IMR-90 (cell line): Measurements from ENCODE around the gene MLYCD. TPM values are rescaled to one million over a fixed set of nuclear protein-coding genes. Genes with fewer than 3 reads are reported as not detected.
A peak's percentile ranks its signal among the peaks of the same experiment; 100 is the strongest.

ENCODE experiments used
- ATAC-seq: fragments of 200-7000 bp; cut with Tn5 transposase; 2 replicates; pipeline ENCODE4 v1.9.1; 2020; ENCODE audit warnings: low read depth, mild to moderate bottlenecking, moderate library complexity
- BruUV-seq: library from RNA; stranded (reverse); fragments of 400-500 nt; replicated peaks from 2 replicates; lab custom pipeline; 2021; lab: Mats Ljungman, UMichigan
- CTCF ChIA-PET: fragments of 300-600 bp; formaldehyde crosslinking; extraction: SDS; loops from one replicate; lab custom pipeline; 2021; ENCODE audit warnings: antibody characterized with exemption; lab: Yijun Ruan, JAX
- POLR2A ChIA-PET: fragments of 300-600 bp; sonication (Branson Sonifier 250); formaldehyde crosslinking; loops from one replicate; lab custom pipeline; 2022; ENCODE audit warnings: antibody characterized with exemption; ENCODE audit not compliant: unreplicated experiment; lab: Charles Lee
- DNase-seq: peaks from one replicate; pipeline ENCODE4 v3.0.0; 2013
- H2AFZ ChIP-seq: replicated peaks from 2 replicates; pipeline ENCODE3; 2013; ENCODE audit warnings: low read length, mild to moderate bottlenecking; ENCODE audit not compliant: poor library complexity
- H2AK5ac ChIP-seq: 2 replicates; pipeline ENCODE4 v1.6.1; 2013; ENCODE audit warnings: low read depth, low read length, inconsistent platforms
- H2AK9ac ChIP-seq: replicated peaks from 2 replicates; pipeline ENCODE3; 2013; ENCODE audit warnings: mild to moderate bottlenecking, low read depth, low read length, moderate library complexity; ENCODE audit not compliant: poor library complexity
- H2BK120ac ChIP-seq: 2 replicates; pipeline ENCODE4 v1.6.1; 2013; ENCODE audit warnings: low read depth, low read length, inconsistent platforms
- H2BK15ac ChIP-seq: 3 replicates; pipeline ENCODE4 v1.6.1; 2013; ENCODE audit warnings: low read depth, low read length, inconsistent platforms
- H2BK20ac ChIP-seq: 2 replicates; pipeline ENCODE4 v1.6.1; 2013; ENCODE audit warnings: low read depth, mild to moderate bottlenecking, inconsistent platforms, low read length, moderate library complexity
- H2BK5ac ChIP-seq: 2 replicates; pipeline ENCODE4 v1.6.1; 2013; ENCODE audit warnings: mild to moderate bottlenecking, low read depth, low read length, inconsistent platforms; ENCODE audit not compliant: poor library complexity, severe bottlenecking
- H3K14ac ChIP-seq: replicated peaks from 2 replicates; pipeline ENCODE4 v1.6.1; 2013; ENCODE audit warnings: low read depth, low read length, inconsistent platforms
- H3K18ac ChIP-seq: 2 replicates; pipeline ENCODE4 v1.6.1; 2013; ENCODE audit warnings: low read depth, low read length, control low read depth
- H3K23ac ChIP-seq: 2 replicates; pipeline ENCODE4 v1.6.1; 2013; ENCODE audit warnings: low read depth, low read length, inconsistent platforms
- H3K27ac ChIP-seq: 2 replicates; pipeline ENCODE4 v1.5.1; 2013; ENCODE audit warnings: mild to moderate bottlenecking, control low read depth, low read length; ENCODE audit not compliant: insufficient read depth
- H3K27me3 ChIP-seq: 2 replicates; pipeline ENCODE4 v1.6.1; 2013; ENCODE audit warnings: low read length; ENCODE audit not compliant: control insufficient read depth, insufficient read depth
- H3K36me3 ChIP-seq: 2 replicates; pipeline ENCODE4 v1.6.1; 2013; ENCODE audit warnings: low read length, mixed read lengths; ENCODE audit not compliant: control insufficient read depth, insufficient read depth
- H3K4ac ChIP-seq: 2 replicates; pipeline ENCODE4 v1.6.1; 2013; ENCODE audit warnings: low read depth, low read length, inconsistent platforms
- H3K4me1 ChIP-seq: 2 replicates; pipeline ENCODE4 v1.6.1; 2013; ENCODE audit warnings: low read length, mixed read lengths; ENCODE audit not compliant: control insufficient read depth, insufficient read depth
- H3K4me2 ChIP-seq: 2 replicates; pipeline ENCODE4 v1.6.1; 2013; ENCODE audit warnings: low read depth, mild to moderate bottlenecking, control low read depth, low read length, moderate library complexity
- H3K4me3 ChIP-seq: 2 replicates; pipeline ENCODE4 v1.5.1; 2013; ENCODE audit warnings: low read depth, mild to moderate bottlenecking, control low read depth, low read length, moderate library complexity; ENCODE audit not compliant: insufficient read depth
- H3K56ac ChIP-seq: 2 replicates; pipeline ENCODE4 v1.6.1; 2013; ENCODE audit warnings: low read length, inconsistent platforms; ENCODE audit not compliant: insufficient read depth; ENCODE audit errors: extremely low read depth
- H3K79me1 ChIP-seq, 2 experiments: 2 replicates each; pipeline ENCODE4 v1.6.1; 2013; ENCODE audit warnings: low read length in 2 of 2, inconsistent platforms in 1 of 2, low read depth in 1 of 2
- H3K9ac ChIP-seq: 2 replicates; pipeline ENCODE4 v1.6.1; 2013; ENCODE audit warnings: low read depth, low read length, control low read depth
- H3K9me1 ChIP-seq: 2 replicates; pipeline ENCODE4 v1.6.1; 2013; ENCODE audit warnings: low read length, inconsistent platforms; ENCODE audit not compliant: insufficient read depth
- H3K9me3 ChIP-seq: 2 replicates; pipeline ENCODE4 v1.6.1; 2013; ENCODE audit warnings: low read length; ENCODE audit not compliant: control insufficient read depth, insufficient read depth
- H4K20me1 ChIP-seq: 2 replicates; pipeline ENCODE4 v1.6.1; 2013; ENCODE audit warnings: low read length, inconsistent platforms; ENCODE audit not compliant: insufficient read depth
- H4K5ac ChIP-seq: 2 replicates; pipeline ENCODE4 v1.6.1; 2013; ENCODE audit warnings: mild to moderate bottlenecking, low read depth, low read length, control low read depth
- H4K8ac ChIP-seq, 2 experiments: 2 replicates each; pipeline ENCODE4 v1.6.1; 2013; ENCODE audit warnings: low read depth in 2 of 2, low read length in 2 of 2, control low read depth in 1 of 2, inconsistent platforms in 1 of 2
- H4K91ac ChIP-seq: 2 replicates; pipeline ENCODE4 v1.6.1; 2013; ENCODE audit warnings: low read depth, low read length, inconsistent platforms; ENCODE audit not compliant: insufficient read depth
- BHLHE40 ChIP-seq: fragments of 150-350 bp; IDR thresholded peaks from 2 replicates; pipeline ENCODE4 v1.6.1; 2016; ENCODE audit warnings: mild to moderate bottlenecking, low read depth, low read length
- CEBPB ChIP-seq: IDR thresholded peaks from 2 replicates; pipeline ENCODE4 v1.6.1; 2012; ENCODE audit warnings: low read depth, low read length, improper control_type of control experiment
- CHD1 ChIP-seq: IDR thresholded peaks from 2 replicates; pipeline ENCODE4 v1.6.1; 2012; ENCODE audit warnings: low read depth, low read length, improper control_type of control experiment
- FOS ChIP-seq: fragments of 150-350 bp; IDR thresholded peaks from 2 replicates; pipeline ENCODE4 v1.6.1; 2016; ENCODE audit warnings: low read depth, low read length
- MAFK ChIP-seq: IDR thresholded peaks from 2 replicates; pipeline ENCODE4 v1.6.1; 2012; ENCODE audit warnings: low read depth, low read length, improper control_type of control experiment
- MAZ ChIP-seq: IDR thresholded peaks from 2 replicates; pipeline ENCODE4 v1.6.1; 2012; ENCODE audit warnings: low read depth, mild to moderate bottlenecking, low read length, improper control_type of control experiment, moderate library complexity, borderline replicate concordance
- MXI1 ChIP-seq: IDR thresholded peaks from 2 replicates; pipeline ENCODE4 v1.6.1; 2012; ENCODE audit warnings: low read depth, mild to moderate bottlenecking, low read length, moderate library complexity, borderline replicate concordance
- NFE2L2 ChIP-seq: fragments of 150-350 bp; IDR thresholded peaks from 2 replicates; pipeline ENCODE4 v1.6.1; 2016; ENCODE audit warnings: low read depth, mild to moderate bottlenecking, low read length
- POLR2A ChIP-seq: IDR thresholded peaks from 2 replicates; pipeline ENCODE4 v1.6.1; 2012; ENCODE audit warnings: mild to moderate bottlenecking, low read depth, low read length
- RCOR1 ChIP-seq: IDR thresholded peaks from 2 replicates; pipeline ENCODE4 v1.6.1; 2012; ENCODE audit warnings: mild to moderate bottlenecking, low read length, improper control_type of control experiment; ENCODE audit not compliant: insufficient replicate concordance
- RFX5 ChIP-seq: IDR thresholded peaks from 2 replicates; pipeline ENCODE4 v1.8.0; 2012; ENCODE audit warnings: low read depth, mild to moderate bottlenecking, low read length, moderate library complexity
- SMC3 ChIP-seq: fragments of 150-350 bp; IDR thresholded peaks from 2 replicates; pipeline ENCODE4 v1.6.1; 2016; ENCODE audit warnings: low read depth, mild to moderate bottlenecking, antibody characterized with exemption, low read length, moderate library complexity
- WGBS, 2 experiments: methylation state at CpG; one replicate each; pipeline versions ENCODE4 v1.1.5 to v1.1.7; 2013; ENCODE audit warnings: missing lambda C conversion rate in 2 of 2; ENCODE audit not compliant: insufficient read length in 1 of 2; ENCODE audit errors: extremely low coverage in 2 of 2; 5-methylcytosine and 5-hydroxymethylcytosine counted together
- dilution Hi-C: fragments of 300-500 bp; cut with HindIII; formaldehyde crosslinking; loops from one replicate; pipeline ENCODE4 v1.14.3; 2018; ENCODE audit warnings: low sequenced_read_pairs; ENCODE audit not compliant: unreplicated experiment
- in situ Hi-C: fragments of 300-500 bp; cut with MboI; formaldehyde crosslinking; loops from 3 replicates; pipeline ENCODE4 v1.14.3; 2019; ENCODE audit warnings: low sequenced_read_pairs, inconsistent platforms, mixed read lengths
- intact Hi-C: fragments of 100-400 bp; cut with micrococcal nuclease; formaldehyde crosslinking; loops from 2 replicates; pipeline ENCODE4 v1.10.0; 2022
- polyA plus RNA-seq, 3 experiments: library from polyadenylated mRNA; depleted of rRNA; stranded (reverse); fragments of >200 nt; gene quantifications; 2 replicates each; pipeline ENCODE4 v1.2.3, GENCODE V29; 2012; ENCODE audit warnings: low replicate concordance in 1 of 3
- total RNA-seq: library from RNA; depleted of rRNA; stranded (reverse); fragments of >200 nt; gene quantifications from 2 replicates; pipeline ENCODE4 v1.2.3, GENCODE V29; 2012
- TF ChIP-seq, protein P1 (sequence below): fragments of 150-350 bp; IDR thresholded peaks from 2 replicates; pipeline ENCODE4 v1.6.1; 2016; ENCODE audit warnings: low read depth, mild to moderate bottlenecking, low read length, moderate library complexity, borderline replicate concordance
- TF ChIP-seq, protein P2 (sequence below): conservative IDR thresholded peaks from 2 replicates; pipeline ENCODE4 v1.5.1; 2012; ENCODE audit warnings: mild to moderate bottlenecking, low read depth, low read length, improper control_type of control experiment

Gene MLYCD
- total and polyA plus RNA-seq, 2 of the 4 experiments (the other 2 are of a cell fraction): 1.9 to 2.7 TPM

DNA sequence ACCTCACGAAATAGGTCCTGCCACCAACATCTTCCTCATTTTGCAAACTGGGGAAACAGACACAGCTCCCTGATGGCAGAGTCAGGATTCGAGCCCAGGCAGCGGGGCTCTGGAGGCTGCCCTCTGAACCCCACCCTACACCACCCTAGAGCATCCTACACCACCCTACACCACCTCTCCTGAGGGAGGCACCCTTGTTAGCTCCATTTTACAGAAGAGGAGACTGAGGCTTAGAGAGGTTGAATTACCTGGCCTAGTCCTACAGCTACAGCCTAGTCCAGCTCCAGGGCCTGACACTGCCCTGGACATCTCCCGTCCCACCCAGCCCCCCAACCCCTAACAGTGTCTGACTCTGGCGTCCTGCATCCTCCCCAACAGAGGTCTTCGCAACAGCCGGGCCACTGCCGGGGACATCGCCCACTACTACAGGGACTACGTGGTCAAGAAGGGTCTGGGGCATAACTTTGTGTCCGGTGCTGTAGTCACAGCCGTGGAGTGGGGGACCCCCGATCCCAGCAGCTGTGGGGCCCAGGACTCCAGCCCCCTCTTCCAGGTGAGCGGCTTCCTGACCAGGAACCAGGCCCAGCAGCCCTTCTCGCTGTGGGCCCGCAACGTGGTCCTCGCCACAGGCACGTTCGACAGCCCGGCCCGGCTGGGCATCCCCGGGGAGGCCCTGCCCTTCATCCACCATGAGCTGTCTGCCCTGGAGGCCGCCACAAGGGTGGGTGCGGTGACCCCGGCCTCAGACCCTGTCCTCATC lies 65.9 kb downstream of the MLYCD start:
- Histone ChIP-seq H4K5ac (no peak overlapping the region), H3K23ac (no peak overlapping the region), H3K9ac (no peak overlapping the region), H4K20me1 (no peaks in the 10 kb centered on the region; the same call in none of the 2 replicates), H3K36me3 (peaks cover 29% of the 10 kb centered on the region), H2AFZ (no peak overlapping the region), H3K14ac (no peak overlapping the region), H2AK5ac (no peak overlapping the region), H3K56ac (no peak overlapping the region), H2BK5ac (no peak overlapping the region), H3K9me1 (no peaks in the 10 kb centered on the region; the same call in 1 of the 2 replicates), H3K4ac (no peak overlapping the region), H2BK120ac (no peak overlapping the region), H3K4me2 (no peak overlapping the region), H4K8ac (no peak overlapping the region), H3K27me3 (peaks cover 12% of the 10 kb centered on the region), H3K4me1 (no peaks in the 10 kb centered on the region), H3K79me1 (no peaks in the 10 kb centered on the region), H2BK15ac (no peak overlapping the region), H4K91ac (no peak overlapping the region), H2BK20ac (no peak overlapping the region), H3K27ac (no peak overlapping the region), H3K4me3 (no peak overlapping the region), H2AK9ac (peak overlapping the region; percentile 15), H3K18ac (no peak overlapping the region), H3K9me3 (no peaks in the 10 kb centered on the region)
- BruUV-seq: no TSS peak
- POLR2A ChIA-PET: interaction anchor here (0.6 kb wide), 1 partner anchor 11 kb away, joined by 3 read pairs; no protein-coding TSS in a partner anchor
- dilution Hi-C loops: no loop called here
- 94% methylated on average over 3 of the region's 26 CpGs; no CpG with 5 or more reads in 1 of the 2 experiments for WGBS, 2 experiments
- no peak for ATAC-seq
- no peak for DNase-seq
- intact Hi-C loops: loop anchor here (5.0 kb wide), 1 partner anchor 77 kb away; the partner anchor contains the start of gene SLC38A8
- in situ Hi-C loops: loop anchor here (10.0 to 25.0 kb wide), 2 partner anchors 210 to 522 kb away; no protein-coding TSS in a partner anchor
- CTCF ChIA-PET: interaction anchor here (0.7 kb wide), 1 partner anchor 101 kb away, joined by 3 read pairs; no protein-coding TSS in a partner anchor
- TF ChIP-seq POLR2A: no peak
- no peak for TF ChIP-seq CEBPB
- no peak for TF ChIP-seq MAZ
- no peak for TF ChIP-seq MXI1
- no peak for TF ChIP-seq RCOR1
- TF ChIP-seq CHD1: no peak
- TF ChIP-seq NFE2L2: no peak
- no peak for TF ChIP-seq SMC3
- no peak for TF ChIP-seq RFX5
- TF ChIP-seq, protein P1, sequence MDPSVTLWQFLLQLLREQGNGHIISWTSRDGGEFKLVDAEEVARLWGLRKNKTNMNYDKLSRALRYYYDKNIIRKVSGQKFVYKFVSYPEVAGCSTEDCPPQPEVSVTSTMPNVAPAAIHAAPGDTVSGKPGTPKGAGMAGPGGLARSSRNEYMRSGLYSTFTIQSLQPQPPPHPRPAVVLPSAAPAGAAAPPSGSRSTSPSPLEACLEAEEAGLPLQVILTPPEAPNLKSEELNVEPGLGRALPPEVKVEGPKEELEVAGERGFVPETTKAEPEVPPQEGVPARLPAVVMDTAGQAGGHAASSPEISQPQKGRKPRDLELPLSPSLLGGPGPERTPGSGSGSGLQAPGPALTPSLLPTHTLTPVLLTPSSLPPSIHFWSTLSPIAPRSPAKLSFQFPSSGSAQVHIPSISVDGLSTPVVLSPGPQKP: no peak
- TF ChIP-seq FOS: no peak
- TF ChIP-seq BHLHE40: no peak
- no peak for TF ChIP-seq MAFK
- TF ChIP-seq, protein P2, sequence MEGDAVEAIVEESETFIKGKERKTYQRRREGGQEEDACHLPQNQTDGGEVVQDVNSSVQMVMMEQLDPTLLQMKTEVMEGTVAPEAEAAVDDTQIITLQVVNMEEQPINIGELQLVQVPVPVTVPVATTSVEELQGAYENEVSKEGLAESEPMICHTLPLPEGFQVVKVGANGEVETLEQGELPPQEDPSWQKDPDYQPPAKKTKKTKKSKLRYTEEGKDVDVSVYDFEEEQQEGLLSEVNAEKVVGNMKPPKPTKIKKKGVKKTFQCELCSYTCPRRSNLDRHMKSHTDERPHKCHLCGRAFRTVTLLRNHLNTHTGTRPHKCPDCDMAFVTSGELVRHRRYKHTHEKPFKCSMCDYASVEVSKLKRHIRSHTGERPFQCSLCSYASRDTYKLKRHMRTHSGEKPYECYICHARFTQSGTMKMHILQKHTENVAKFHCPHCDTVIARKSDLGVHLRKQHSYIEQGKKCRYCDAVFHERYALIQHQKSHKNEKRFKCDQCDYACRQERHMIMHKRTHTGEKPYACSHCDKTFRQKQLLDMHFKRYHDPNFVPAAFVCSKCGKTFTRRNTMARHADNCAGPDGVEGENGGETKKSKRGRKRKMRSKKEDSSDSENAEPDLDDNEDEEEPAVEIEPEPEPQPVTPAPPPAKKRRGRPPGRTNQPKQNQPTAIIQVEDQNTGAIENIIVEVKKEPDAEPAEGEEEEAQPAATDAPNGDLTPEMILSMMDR: no peak
